Stimulated activated CD4-positive, alpha-beta T cell treated with anti-CD3 and anti-CD28 coated beads, Interleukin-15, amount 100 ng/mL, for 1 hour (primary cell): Measurements from ENCODE around the gene SMCO2.

Source experiments
- DNase-seq, 2 donors: peaks; one replicate each; pipeline ENCODE4 v3.0.0-alpha.2; 2020; ENCODE audit warnings: low read depth in 1 of 2, low spot score in 1 of 2

The SMCO2 gene

GRCh38 chr12:27498149-27498548, 51.6 kb downstream of the SMCO2 start:
- DNase-seq: no peak

- DNase-seq: no peak
Measured at GRCh38 chr12:27498761-27499160, 52.2 kb downstream of the SMCO2 start.

GRCh38 chr12:27499377-27499776, 52.8 kb downstream of the SMCO2 start:
- no peak for DNase-seq

GRCh38 chr12:27500546-27500945, 54.0 kb downstream of the SMCO2 start:
- DNase-seq: no peak

GRCh38 chr12:27502021-27502435, 55.5 kb downstream of the SMCO2 start:
- DNase-seq: no peak

- no peak for DNase-seq
Measured at GRCh38 chr12:27504507-27504906, 58.0 kb downstream of the SMCO2 start.

- DNase-seq: no peak
Measured at GRCh38 chr12:27505109-27505508, 58.6 kb downstream of the SMCO2 start.

GRCh38 chr12:27505761-27506160, 59.2 kb downstream of the SMCO2 start:
- no peak for DNase-seq

GRCh38 chr12:27506645-27507189, 60.2 kb downstream of the SMCO2 start:
- DNase-seq: no peak

GRCh38 chr12:27508736-27509431, 62.3 kb downstream of the SMCO2 start:
- DNase-seq: no peak

GRCh38 chr12:27511031-27511722, 64.6 kb downstream of the SMCO2 start:
- no peak for DNase-seq

GRCh38 chr12:27511723-27512045, 65.1 kb downstream of the SMCO2 start:
- DNase-seq: no peak

- no peak for DNase-seq
Measured at GRCh38 chr12:27513155-27513824, 66.8 kb downstream of the SMCO2 start.

- no peak for DNase-seq
Measured at GRCh38 chr12:27515671-27516070, 69.1 kb downstream of the SMCO2 start.

GRCh38 chr12:27516625-27517024, 70.1 kb downstream of the SMCO2 start:
- no peak for DNase-seq

GRCh38 chr12:27517546-27517945, 71.0 kb downstream of the SMCO2 start:
- DNase-seq: no peak

- no peak for DNase-seq
Measured at GRCh38 chr12:27517961-27518665, 71.6 kb downstream of the SMCO2 start.

- no peak for DNase-seq
Measured at GRCh38 chr12:27521066-27521465, 74.5 kb downstream of the SMCO2 start.

GRCh38 chr12:27521981-27522380, 75.4 kb downstream of the SMCO2 start:
- DNase-seq: no peak

- DNase-seq: no peak
Measured at GRCh38 chr12:27523305-27523641, 76.7 kb downstream of the SMCO2 start.

- peak; percentile 97 to 100 for DNase-seq
Measured at GRCh38 chr12:27523642-27524493, 77.3 kb downstream of the SMCO2 start, which contains the start of gene PPFIBP1. Gene PPFIBP1 (plus strand): TSS chr12:27524206. CDS start chr12:27633397, 109,191 bp downstream.
